Measurements from ENCODE around the gene CKAP5.

The CKAP5 gene

DNA sequence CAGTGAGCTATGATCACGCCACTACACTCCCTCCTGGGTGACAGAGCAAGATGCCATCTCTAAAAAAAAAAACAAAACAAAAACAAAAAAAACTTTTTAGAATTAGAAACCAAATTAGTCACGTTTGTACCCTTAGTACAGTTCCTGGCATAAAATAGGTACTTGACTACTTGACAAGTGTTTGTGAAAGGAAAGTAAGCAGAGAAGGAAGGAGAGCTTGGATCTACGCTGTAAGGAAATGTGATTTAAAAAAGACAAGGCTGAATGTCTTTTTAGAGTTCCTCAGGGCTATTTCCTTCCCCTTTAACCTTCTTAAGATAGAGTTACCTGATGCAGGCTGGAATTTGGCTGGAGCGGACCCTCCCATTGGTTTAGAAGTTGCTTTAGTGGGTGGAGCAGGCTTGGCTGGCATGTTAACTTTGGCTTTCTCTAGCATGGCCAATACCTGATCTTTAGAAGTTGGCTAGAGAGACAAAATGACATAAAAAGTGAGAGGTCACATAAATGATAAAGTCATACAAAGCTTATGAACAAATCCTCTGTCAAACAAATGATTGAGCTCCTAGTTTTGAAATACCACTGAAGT, 76.4 kb downstream of the CKAP5 start:
- DNase-seq, result no peak
- no peak for TF ChIP-seq POLR2A (IDR thresholded peaks at IDR 0.05; ENCODE audit: low read length)
- TF ChIP-seq GATA1 (IDR thresholded peaks at IDR 0.05; ENCODE audit: low read depth, low read length), result no peak

GRCh38 chr11:46766656-46767055, 79.4 kb downstream of the CKAP5 start:
- TF ChIP-seq POLR2A (IDR thresholded peaks at IDR 0.05; ENCODE audit: low read length) (no peak), GATA1 (IDR thresholded peaks at IDR 0.05; ENCODE audit: low read depth, low read length) (no peak)
- no peak for DNase-seq

DNA sequence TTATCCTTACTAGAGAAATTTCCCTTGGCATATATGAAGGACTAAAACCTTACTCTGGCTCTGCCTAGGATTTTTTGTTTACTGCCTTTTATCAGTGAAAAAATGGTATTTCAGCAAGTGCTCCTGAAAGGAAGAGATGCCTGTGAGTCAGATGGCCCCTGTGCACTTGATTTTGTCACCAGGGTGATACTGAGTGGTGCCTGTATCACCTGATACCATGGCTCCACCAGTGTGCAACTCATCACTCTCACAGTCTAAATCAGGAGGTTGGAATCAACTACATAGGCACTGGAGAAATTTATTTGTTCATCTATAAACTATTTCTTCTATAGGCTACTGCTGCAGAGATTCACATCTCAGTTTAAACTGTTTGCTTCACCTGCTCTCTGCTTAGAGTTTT, 83.8 kb downstream of the CKAP5 start:
- no peak for TF ChIP-seq POLR2A (IDR thresholded peaks at IDR 0.05; ENCODE audit: low read length)
- TF ChIP-seq GATA1 (IDR thresholded peaks at IDR 0.05; ENCODE audit: low read depth, low read length), result no peak
- no peak for DNase-seq

- TF ChIP-seq POLR2A (IDR thresholded peaks at IDR 0.05; ENCODE audit: low read length), result no peak
- TF ChIP-seq GATA1 (IDR thresholded peaks at IDR 0.05; ENCODE audit: low read depth, low read length), result no peak
- DNase-seq, result no peak
Measured at GRCh38 chr11:46761807-46762206, 84.3 kb downstream of the CKAP5 start.

- DNase-seq, result no peak
- TF ChIP-seq GATA1 (IDR thresholded peaks at IDR 0.05; ENCODE audit: low read depth, low read length) (no peak), POLR2A (IDR thresholded peaks at IDR 0.05; ENCODE audit: low read length) (no peak)
Measured at GRCh38 chr11:46760429-46761128, 85.5 kb downstream of the CKAP5 start.

DNA sequence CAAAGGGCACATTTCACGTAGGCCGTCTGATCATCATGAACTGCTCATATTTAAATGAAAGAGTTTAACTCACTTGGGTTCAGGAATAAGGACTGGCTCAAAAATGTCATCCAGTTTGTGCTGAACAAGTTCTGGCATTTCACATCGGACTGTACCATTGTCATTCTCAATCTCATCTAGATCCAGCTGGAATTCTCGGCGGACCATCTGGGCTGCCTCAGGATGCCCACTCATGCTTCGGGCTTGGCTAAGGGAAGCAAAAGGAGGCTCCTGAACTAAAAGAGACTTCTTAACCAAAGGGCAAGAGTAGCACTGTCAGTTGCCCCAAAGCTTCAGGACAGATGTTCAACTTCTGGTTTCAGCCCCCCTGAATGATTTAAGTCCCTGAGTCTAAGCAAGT, 86.9 kb downstream of the CKAP5 start:
- DNase-seq, result no peak
- TF ChIP-seq POLR2A (IDR thresholded peaks at IDR 0.05; ENCODE audit: low read length) (no peak), GATA1 (IDR thresholded peaks at IDR 0.05; ENCODE audit: low read depth, low read length) (no peak)

DNA sequence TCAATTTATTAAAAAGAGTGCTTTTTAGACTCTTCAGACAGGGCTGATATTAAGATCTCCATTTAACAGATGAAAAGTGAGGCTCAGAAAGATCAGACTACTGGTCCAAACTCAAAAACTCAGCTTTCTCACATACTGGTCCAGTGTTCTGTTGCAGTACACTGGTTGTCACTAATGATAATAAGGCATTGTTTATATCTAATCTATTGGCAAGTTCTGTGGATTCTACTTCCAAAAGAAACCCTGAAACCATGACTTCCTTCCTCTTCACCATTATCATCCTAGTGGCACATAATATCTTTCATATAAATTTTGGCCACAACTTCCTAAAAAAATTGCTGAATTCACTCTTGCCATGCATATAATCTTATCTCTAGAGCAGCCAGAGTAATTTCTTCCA, 90.1 kb downstream of the CKAP5 start:
- no peak for DNase-seq
- TF ChIP-seq POLR2A (IDR thresholded peaks at IDR 0.05; ENCODE audit: low read length) (no peak), GATA1 (IDR thresholded peaks at IDR 0.05; ENCODE audit: low read depth, low read length) (no peak)

DNA sequence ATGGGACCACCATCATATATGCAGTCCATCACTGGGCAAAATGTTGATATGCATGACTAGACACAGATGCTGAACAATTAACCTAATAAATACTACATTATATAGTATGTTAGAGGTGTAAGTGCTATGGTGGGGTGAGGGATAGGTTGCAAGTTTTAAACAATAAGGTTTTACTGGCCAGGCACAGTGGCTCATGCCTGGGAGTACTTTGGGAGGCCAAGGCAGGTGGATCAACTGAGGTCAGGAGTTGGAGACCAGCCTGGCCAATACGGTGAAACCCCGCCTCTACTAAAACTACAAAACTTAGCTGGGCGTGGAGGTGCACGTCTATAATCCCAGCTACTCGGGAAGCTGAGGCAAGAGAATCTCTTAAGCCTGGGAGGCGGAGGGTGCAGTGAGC, 98.9 kb downstream of the CKAP5 start:
- no peak for DNase-seq
- TF ChIP-seq POLR2A (IDR thresholded peaks at IDR 0.05; ENCODE audit: low read length), result no peak
- TF ChIP-seq GATA1 (IDR thresholded peaks at IDR 0.05; ENCODE audit: low read depth, low read length), result no peak

DNA sequence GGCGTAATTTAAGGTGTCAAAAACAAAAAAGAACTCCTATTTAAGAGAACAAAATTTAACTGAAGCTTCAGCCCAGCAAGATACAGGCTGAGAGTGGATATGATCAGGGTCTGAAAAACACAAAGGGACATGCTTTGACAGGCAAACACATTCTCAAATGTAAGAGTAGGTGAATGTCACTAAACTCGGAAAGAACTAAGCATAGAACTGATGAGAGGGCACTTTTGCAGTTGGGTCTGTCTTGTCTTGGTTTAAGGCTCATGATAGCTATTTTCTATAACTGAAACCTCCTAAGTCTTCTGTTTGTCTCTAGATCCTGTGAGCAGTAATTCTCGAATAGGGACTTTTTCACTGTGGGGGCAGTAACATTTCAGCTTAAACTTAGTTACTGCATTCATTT, 100.1 kb downstream of the CKAP5 start:
- DNase-seq, result no peak
- TF ChIP-seq GATA1 (IDR thresholded peaks at IDR 0.05; ENCODE audit: low read depth, low read length), result no peak

- DNase-seq, result no peak
- TF ChIP-seq GATA1 (IDR thresholded peaks at IDR 0.05; ENCODE audit: low read depth, low read length), result no peak
- TF ChIP-seq POLR2A (IDR thresholded peaks at IDR 0.05; ENCODE audit: low read length), result no peak
Measured at GRCh38 chr11:46745328-46745727, 100.8 kb downstream of the CKAP5 start.

- no peak for DNase-seq
- TF ChIP-seq GATA1 (IDR thresholded peaks at IDR 0.05; ENCODE audit: low read depth, low read length) (no peak), POLR2A (IDR thresholded peaks at IDR 0.05; ENCODE audit: low read length) (no peak)
Measured at GRCh38 chr11:46743693-46744339, 102.3 kb downstream of the CKAP5 start.

GRCh38 chr11:46743043-46743442, 103.0 kb downstream of the CKAP5 start:
- TF ChIP-seq GATA1 (IDR thresholded peaks at IDR 0.05; ENCODE audit: low read depth, low read length) (no peak), POLR2A (IDR thresholded peaks at IDR 0.05; ENCODE audit: low read length) (no peak)
- no peak for DNase-seq

DNA sequence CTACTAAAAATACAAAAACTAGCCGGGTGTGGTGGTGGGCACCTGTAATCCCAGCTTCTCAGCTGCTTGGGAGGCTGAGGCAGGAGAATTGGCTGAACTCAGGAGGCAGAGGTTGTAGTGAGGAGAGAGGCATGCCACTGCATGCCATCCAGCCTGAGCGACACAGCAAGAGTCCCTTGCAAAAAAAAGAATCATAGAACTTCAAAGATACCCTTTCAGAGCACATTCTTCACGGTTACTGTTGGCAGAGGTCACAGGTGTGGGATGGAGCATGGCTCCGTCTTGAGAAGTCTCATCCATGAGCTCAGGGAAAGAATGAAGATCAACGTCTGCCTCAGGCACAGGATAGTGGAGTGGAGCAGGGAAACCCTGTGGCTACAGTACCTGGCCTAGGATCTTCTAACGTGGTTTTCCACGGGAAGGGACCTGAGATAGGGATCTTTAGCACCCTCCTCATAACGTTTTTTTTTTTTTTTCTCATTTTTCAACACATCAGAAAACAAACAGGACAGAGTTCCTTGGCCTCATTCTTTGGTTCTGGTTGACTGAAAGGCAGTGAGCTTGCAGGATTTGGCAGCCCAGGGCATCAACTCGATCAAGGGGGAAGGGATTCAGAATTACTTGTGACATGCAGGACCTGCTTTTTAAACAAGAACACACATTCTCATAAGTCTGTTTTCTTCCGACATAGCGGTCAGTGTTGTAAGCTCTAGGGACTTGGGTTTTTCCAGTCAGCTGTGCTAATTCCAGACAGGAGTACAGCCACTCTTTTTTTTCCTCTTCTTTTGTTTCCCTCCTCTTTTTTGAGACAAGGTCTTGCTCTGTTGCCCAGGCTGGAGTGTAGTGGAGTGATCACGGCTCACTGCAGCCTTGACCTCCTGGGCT, 104.2 kb downstream of the CKAP5 start:
- no peak for DNase-seq
- TF ChIP-seq GATA1 (IDR thresholded peaks at IDR 0.05; ENCODE audit: low read depth, low read length) (no peak), POLR2A (IDR thresholded peaks at IDR 0.05; ENCODE audit: low read length) (no peak)

DNA sequence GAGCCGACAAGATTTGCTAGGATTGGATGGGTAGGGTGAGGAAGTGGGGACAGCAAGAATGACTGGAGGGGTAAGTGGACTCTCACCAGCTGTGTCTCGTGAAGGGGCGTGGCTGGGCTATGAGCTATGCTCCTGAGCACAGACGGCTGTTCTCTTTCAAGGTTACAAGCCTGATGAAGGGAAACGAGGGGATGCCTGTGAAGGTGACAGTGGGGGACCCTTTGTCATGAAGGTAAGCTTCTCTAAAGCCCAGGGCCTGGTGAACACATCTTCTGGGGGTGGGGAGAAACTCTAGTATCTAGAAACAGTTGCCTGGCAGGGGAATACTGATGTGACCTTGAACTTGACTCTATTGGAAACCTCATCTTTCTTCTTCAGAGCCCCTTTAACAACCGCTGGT, 107.2 kb downstream of the CKAP5 start:
- DNase-seq, result no peak
- TF ChIP-seq GATA1 (IDR thresholded peaks at IDR 0.05; ENCODE audit: low read depth, low read length) (no peak), POLR2A (IDR thresholded peaks at IDR 0.05; ENCODE audit: low read length) (no peak)

All from erythroblast (primary cell).